AG04449 (cell line): ENCODE measurements around the gene ZNF497.

Experiments used
- CTCF ChIA-PET: fragments of 350-600 bp; formaldehyde crosslinking; extraction: SDS; loops from one replicate; lab custom pipeline; 2021; ENCODE audit warnings: antibody characterized with exemption; lab: Yijun Ruan, JAX
- POLR2A ChIA-PET: fragments of 400-600, 350-600 bp; formaldehyde crosslinking; extraction: SDS; loops from one replicate; lab custom pipeline; 2020; ENCODE audit warnings: antibody characterized with exemption, inconsistent platforms; lab: Yijun Ruan, JAX
- DNase-seq: peaks from one replicate; pipeline ENCODE4 v3.0.0-alpha.2; 2010; ENCODE audit warnings: low read depth, low spot score
- H3K4me3 ChIP-seq: 2 replicates; pipeline ENCODE4 v1.5.1; 2011; ENCODE audit warnings: low read depth, mild to moderate bottlenecking, control low read depth, low read length
- CTCF ChIP-seq: IDR thresholded peaks from one replicate; pipeline ENCODE4 v1.5.1; 2011; ENCODE audit warnings: mild to moderate bottlenecking, moderate library complexity, low read length, control low read depth, inconsistent platforms; ENCODE audit not compliant: insufficient read depth; ENCODE audit errors: missing control alignments

Gene ZNF497

GRCh38 chr19:58397533-58398037, 35.0 kb upstream of the ZNF497 start:
- ChIA-PET POLR2A (no interaction called here), CTCF (no interaction called here)
- H3K4me3 ChIP-seq: no peak overlapping the region
- TF ChIP-seq CTCF: no peak
- DNase-seq: no peak

- TF ChIP-seq CTCF: no peak
- H3K4me3 ChIP-seq: no peak overlapping the region
- ChIA-PET POLR2A (interaction anchor here (1.0 kb wide), 1 partner anchor 12 kb away, joined by 3 read pairs; the partner anchor contains the start of gene ZNF584), CTCF (no interaction called here)
- DNase-seq: no peak
Measured at GRCh38 chr19:58396691-58397532, 34.4 kb upstream of the ZNF497 start.

- H3K4me3 ChIP-seq: no peak overlapping the region
- no peak for TF ChIP-seq CTCF
- ChIA-PET POLR2A (interaction anchor here (1.0 kb wide), 1 partner anchor 13 kb away, joined by 3 read pairs; the partner anchor contains the start of gene ZNF584), CTCF (no interaction called here)
- DNase-seq: no peak
Measured at GRCh38 chr19:58395979-58396627, 33.6 kb upstream of the ZNF497 start.

GRCh38 chr19:58395220-58395978, 32.8 kb upstream of the ZNF497 start, which contains the start of gene RNF225:
Gene RNF225, plus strand, starts transcription at chr19:58395656. Its CDS starts 434 bp downstream, at chr19:58396090.
- no peak for TF ChIP-seq CTCF
- CTCF ChIA-PET: no interaction called here
- POLR2A ChIA-PET: interaction anchor here (1.0 kb wide), 1 partner anchor 13 kb away, joined by 3 read pairs; the partner anchor contains the start of gene ZNF584
- no peak for DNase-seq
- no peak within 1 kb of the TSS for H3K4me3 ChIP-seq

GRCh38 chr19:58394821-58395219, 32.3 kb upstream of the ZNF497 start:
- CTCF ChIA-PET: no interaction called here
- no peak for TF ChIP-seq CTCF
- no peak for DNase-seq
- no peak overlapping the region for H3K4me3 ChIP-seq
- POLR2A ChIA-PET: no interaction called here
